Stimulated activated CD4-positive, alpha-beta T cell treated with anti-CD3 and anti-CD28 coated beads, Interleukin-2, amount 100 ng/mL, for 4 hours (primary cell): Measurements from ENCODE around the gene TBC1D22B.

ENCODE experiments used
- DNase-seq: peaks from one replicate; pipeline ENCODE4 v3.0.0-alpha.2; 2020; ENCODE audit warnings: low read depth

TBC1D22B gene, protein sequence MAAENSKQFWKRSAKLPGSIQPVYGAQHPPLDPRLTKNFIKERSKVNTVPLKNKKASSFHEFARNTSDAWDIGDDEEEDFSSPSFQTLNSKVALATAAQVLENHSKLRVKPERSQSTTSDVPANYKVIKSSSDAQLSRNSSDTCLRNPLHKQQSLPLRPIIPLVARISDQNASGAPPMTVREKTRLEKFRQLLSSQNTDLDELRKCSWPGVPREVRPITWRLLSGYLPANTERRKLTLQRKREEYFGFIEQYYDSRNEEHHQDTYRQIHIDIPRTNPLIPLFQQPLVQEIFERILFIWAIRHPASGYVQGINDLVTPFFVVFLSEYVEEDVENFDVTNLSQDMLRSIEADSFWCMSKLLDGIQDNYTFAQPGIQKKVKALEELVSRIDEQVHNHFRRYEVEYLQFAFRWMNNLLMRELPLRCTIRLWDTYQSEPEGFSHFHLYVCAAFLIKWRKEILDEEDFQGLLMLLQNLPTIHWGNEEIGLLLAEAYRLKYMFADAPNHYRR

DNA sequence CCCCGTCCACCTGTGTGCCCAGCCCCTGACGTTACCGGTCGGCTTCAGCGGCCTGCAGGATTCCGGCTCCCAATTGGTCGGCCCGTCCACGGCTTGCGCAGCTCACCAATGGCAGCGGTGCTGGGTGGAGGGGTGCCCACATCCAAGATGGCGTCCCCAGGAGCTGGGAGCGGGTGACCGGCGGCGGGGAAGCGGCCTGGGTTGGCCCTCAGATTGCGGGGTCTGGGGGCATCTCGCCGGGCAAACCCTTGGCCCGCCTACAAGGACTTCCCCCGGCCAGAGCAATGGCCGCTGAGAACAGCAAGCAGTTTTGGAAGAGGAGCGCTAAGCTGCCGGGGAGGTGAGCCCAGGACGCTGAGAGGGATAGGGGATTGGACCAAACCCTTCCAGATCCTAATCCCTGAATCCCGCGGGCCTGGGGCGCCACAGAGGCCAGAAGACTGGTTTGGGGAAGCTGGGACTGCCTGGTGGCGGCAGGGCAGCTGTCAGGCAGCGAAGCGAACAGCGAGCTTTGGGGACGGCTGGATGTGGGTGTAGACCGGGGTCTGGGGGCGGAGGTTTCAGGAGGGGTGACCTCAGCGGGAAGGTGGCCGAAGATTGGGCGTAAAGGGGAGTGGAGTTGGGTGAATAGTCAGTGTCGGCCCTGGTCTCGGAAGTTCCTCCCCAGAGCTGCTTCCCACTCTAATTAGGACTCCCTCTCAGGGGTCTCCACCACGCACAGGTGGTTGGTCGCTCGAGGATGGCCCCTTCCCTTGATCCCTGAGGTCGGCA lies at the start of gene TBC1D22B, which contains the start of gene TMEM217:
Gene TBC1D22B (plus strand): TSS at position 139 of the 771 bp plus-strand sequence. CDS start 146 bp downstream, at position 285.
Gene TMEM217 (minus strand): TSS at position 511 of the 771 bp plus-strand sequence. CDS start 39,114 bp downstream, outside the sequence.
- DNase-seq: peak; percentile 93

DNA sequence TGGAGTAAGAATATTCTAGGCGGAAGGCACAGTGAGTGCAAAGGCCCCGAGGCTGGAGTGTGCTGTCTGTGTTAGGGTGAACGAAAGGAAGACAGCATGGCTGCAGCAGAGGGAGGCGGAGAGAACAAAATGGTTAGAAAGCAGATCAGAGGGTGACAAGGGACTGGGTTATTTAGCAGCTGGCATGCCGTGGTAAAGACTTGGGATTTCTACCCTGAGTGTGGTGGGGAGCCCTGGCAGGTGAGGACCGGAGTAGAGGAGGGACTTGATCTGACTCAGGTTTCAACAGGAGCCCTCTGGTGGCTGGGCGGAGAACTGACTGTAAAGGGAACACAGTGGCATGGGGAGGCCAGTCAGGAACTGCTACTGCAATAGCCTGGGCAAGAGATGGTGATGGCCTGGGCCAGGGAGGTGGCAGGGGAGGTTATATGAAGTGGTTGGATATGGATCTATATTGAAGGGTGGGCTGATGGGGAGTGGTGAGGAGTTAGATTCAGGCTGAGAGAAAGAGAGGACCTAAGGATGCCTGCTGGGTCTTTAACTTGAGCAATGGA lies 49.6 kb upstream of the TBC1D22B start:
- DNase-seq: peak; percentile 84

DNA sequence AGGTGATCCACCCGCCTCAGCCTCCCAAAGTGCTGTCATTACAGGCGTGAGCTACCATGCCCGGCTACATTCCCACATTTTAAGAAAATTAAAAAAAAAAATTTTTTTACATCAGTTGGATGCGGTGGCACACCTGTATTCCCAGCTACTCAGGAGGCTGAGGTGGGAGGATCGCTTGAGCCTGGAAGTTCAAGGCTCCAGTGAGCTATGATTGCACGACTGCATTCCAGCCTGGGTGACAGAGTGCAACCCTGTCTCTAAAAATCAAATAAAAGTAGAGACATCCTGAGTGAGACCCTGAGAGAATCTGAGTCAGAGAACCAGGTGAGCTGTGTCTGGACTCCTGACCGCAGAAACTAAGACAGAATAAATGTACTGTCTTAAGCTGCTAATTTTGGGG lies 48.8 kb upstream of the TBC1D22B start:
- no peak for DNase-seq

DNA sequence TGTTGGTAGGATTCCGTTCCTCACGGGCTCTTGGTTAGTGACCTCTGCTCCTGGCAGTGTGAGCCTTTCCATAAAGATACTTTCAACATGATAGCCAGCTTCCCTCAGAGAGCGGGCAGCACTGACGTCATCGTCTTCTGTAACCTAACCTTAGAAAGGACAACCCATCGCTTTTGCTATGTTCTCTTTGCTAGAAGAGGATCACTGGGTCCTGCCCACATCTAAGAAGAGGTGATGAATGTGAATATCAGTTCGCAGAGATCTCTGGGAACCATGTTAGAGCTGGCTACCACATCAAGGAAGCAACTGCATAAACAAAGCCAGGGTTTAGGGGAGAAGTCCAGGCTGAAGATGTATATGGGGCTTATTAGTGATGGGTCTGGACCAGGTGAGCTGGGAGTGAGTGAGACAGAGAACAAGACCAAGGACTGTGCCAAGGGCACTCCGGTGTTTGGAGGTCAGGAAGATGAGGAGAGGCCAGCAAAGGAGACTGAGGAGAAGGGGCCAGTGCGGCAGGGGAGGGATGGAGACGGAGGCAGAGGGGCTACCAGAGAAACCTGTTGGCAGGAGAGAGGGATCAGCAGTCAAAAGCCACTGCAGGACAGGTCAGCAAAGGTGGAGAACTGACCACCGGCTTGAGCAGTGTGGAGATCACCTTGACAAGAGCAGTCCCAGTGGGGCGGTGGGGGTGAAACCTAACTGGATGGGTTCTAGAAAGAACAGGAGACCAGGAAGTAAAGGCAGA lies 47.9 kb upstream of the TBC1D22B start:
- DNase-seq: peak; percentile 28

DNA sequence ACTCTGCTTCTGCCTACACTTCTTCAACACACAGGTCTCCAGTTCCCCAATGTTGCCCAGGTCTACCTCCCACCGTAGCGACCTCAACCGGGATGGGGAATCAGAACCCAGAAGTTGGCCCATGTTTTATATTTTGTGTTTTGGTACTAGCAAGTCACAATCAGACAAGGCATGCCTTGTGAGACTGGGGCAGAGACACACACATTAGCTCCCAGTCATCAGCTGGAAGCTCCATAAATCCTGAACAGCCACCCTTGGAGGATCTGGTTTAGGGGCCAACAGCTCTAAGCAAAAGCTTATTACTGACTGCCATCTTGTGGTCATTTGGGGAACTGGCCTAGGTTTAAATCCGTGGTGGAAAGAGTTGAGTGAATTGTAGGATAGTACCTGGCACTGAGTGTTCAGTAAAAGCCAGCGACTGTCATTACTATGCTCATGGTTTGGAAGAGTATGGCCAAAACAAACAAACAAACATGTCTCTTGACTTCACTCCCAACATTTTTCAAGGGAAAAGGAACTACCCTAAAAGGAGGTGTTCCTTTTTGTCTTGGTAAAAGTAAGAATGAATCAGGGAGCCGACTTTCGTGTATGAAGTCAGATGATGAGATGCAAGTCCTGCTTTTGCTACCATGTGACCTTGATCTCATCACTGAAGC lies 47.1 kb upstream of the TBC1D22B start:
- peak; percentile 73 for DNase-seq

DNA sequence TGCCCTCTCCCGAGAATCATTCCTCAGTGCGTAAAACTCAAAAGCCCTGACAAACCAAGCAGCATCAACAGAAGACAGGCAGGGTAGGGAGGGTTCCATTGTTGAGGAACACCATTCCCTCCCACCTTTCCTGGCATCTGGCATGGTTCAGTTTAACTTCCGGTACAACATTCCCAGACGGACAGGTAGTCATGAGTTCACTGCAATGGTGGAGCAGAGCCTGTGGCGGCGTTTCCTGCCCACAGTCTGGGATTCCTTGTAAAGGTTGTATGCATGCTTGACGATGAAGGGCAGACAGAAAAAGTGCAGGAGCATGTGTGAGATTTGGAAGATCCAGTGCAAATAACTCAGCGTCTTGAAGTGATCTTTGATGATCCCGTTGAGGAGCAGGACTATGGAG lies 45.3 kb upstream of the TBC1D22B start:
- no peak for DNase-seq

DNA sequence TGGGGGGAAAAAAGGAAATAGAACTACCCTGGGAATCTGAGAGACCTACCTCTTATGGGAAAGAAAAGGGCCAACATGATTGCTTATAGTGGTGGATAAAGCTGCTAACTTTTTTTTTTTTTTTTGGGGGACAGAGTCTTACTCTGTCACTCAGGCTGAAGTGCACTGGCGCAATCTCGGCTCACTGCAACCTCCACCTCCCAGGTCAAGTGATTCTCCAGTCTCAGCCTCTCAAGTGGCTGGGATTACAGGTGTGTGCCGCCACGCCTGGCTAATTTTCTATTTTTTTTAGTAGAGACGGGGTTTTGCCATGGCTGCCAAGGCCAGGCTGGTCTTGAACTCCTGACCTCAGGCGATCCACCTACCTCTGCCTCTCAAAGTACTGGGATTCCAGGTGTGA lies 39.5 kb upstream of the TBC1D22B start:
- DNase-seq: no peak

DNA sequence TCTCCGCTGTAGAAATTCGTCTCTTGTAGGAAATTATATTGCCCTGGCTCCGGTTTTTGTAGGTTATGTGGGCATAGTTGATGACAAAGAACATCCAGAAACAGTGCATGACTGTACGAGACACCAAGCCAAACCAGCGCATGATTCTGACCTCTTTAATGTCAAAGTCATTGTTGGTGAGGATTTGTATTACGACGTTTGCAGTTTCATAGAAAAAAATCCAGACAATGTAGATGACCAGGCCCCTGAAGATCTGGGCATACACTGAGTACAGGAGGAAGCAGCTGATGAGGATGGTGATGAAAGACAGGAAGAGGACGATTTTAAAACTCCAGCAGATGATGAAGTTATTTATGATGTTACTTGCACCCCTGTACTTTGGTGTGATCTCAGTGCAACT lies 39.1 kb upstream of the TBC1D22B start:
- DNase-seq: no peak

DNA sequence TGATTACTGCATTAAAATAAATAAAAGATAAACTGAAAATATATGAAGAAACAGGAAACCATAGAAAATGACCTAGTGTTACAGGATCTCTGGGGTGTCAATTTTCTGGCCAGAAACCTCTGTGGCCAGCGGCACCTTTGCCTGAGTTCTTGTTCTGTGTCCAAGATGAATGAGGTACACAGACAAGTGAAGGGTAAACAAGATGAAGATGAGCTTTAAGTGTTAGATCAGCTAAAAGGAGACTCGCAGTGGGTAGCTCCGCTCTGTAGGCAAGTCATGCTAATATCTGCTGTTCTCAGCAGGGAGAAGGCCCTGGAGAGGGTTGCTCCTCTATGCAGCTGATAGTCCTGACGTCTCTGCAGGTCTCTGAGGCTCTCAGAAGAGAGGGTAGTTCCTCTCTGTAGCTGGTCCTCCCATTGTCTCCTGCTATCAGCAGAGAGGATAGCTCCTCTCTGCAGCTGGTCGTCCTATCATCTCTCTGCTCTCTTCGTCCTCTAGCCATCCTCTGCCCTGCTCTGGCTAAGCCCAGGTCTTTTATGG lies 35.9 kb upstream of the TBC1D22B start:
- DNase-seq: no peak

DNA sequence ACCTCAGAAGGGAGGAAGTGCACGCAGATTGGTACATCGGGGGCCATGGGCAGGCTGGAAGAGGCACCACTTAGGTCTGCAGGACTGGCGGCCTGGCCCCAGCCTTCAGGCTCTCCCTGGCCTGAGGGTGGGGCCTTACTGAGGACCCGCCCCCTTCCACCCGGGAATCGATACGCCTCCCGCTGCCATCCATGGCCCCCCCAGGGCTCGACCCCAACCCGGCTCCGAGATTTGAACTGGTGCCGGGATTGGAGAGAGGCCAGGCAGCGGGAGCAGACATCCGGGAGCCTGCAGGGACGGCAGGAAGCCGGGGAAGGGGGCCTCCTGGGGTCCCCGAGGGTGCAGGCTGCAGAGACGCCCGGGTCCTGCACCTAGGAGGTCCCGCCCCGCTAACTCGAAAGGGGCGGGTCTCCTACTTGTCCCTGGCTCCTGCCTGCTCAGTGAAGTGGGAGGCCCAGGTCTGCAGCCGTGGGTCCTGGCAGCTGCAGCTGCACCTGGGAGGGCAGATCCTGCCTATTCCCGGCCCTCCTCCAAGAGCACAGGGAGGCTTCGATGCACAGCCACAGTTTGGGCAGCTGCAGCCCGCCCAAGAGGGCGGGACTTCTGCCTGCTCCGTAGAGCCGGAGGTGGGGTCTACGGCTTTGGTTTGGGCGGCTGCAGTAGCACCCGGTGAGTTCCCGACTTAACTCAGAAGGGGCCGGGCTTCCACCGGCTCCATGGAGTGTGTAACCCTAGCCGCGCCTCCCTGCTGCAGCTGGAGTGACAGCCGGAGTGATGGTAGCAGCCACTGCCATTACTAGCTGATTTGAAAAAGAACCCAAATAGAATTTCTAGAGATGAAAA lies 35.2 kb upstream of the TBC1D22B start:
- DNase-seq: peak; percentile 48

DNA sequence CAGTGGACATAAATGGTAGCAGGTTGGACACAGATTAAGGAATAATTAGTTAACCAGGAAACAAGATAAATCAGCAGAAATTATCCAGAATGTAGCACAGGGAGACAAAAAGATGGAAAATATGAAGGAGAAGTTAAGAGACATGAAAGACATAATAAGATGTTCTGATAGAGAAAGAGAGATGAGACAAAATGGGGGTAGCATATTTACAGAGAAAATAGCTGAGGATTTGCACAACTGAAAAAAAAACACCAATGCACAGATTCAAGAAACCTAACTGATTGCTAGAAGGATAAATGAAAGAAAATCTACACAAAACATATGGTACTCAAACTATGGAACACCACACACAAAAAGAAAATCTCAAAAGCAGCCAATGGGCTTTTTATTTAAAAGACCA lies 34.6 kb upstream of the TBC1D22B start:
- DNase-seq: no peak

DNA sequence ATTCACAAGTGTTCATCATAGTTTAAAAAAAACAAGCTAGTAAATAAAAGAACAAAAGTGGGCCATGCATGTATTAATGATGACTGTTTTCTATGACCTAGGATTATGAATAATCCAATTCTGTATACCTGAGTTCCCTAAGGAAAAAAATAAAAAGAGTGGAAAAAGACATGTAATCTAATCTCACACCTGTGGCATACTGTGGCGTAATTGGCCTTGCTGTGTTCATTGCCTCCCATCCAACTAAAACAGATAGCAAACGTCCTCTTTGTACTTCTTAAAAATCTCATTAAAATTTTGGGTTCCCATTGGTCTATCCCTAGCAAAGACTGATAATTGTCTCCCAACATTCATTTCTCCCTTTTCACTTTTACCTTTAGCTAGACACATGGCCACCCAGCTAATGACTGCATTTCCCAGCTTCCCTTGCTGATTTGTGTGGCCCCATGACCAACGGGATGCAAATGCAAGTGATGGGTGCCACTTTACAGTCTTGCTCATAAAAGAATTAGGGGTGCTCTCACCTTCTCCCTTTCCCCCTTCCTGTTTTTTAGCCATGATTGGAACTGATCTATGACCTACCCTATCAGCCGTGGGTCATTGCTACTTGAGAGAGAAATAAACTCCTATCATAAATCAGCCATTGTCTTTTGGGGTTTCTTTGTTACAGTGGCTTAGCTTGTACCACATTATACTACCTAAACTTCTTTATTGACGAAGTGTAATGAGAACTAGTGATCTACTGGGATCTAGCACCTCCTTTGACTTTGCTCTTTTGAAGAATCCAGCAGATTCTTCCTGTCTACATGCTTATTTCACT lies 32.0 kb upstream of the TBC1D22B start:
- no peak for DNase-seq

DNA sequence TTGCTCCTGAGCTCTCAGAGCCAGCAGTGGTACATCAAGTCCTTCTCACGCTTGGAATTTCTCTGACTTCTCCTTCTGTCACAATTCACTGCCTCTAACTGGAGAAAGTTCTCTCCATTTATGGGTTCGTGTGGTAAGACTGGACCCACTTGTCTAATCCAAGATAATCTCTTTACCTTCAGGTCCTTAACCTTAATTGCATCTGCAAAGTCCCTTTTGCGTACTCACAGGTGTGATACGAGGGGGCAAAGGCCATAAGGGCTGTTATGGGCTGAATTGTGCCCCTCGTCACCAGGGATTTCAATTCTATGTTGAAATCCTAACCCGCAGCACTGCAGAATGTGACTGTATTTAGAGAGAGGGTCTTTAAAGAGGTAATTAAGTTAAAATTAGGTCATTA lies 27.5 kb upstream of the TBC1D22B start:
- DNase-seq: no peak

DNA sequence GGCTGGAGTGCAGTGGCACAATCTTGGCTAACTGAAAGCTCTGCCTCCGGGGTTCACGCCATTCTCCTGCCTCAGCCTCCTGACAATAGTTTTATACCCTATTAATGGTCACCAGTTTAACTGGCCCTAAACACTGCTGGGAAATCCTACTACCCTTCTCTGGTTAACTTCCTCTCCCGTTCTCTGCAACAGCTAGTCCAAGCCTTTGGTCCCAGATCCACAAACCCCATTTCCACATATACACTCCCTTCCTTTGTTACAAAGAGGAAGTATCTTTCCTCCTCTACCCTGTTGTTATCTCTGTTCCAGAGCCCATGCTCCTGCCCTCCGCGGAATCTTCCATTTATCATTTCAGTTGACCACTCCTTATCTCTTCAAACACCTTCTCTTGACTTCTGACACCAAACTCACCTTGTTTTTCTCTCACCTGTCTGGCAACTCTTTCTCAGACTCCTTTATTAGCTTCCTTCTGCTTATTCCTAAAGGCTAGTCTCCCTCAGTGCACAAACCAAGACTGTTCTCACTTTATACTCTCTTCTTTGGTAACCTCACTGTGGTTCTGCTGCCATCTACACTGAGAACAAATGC lies 25.0 kb upstream of the TBC1D22B start:
- no peak for DNase-seq

DNA sequence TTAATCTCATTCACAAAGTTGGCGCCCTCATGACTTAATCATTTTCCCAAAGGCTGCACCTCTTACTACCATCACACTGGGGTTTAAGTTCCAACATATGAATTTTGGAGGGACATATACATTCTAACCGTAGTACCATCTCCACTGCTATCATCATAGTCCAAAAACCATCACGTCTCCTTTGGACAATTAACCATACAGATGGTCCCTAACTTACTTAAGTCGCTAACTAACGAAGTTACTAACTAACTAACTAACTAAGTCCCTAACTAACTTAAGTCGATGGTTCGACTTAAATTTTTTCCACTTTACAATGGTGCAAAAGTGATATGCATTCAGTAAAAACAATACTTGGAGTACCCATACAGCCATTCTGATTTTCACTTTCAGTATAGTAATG lies 24.0 kb upstream of the TBC1D22B start:
- DNase-seq: no peak

DNA sequence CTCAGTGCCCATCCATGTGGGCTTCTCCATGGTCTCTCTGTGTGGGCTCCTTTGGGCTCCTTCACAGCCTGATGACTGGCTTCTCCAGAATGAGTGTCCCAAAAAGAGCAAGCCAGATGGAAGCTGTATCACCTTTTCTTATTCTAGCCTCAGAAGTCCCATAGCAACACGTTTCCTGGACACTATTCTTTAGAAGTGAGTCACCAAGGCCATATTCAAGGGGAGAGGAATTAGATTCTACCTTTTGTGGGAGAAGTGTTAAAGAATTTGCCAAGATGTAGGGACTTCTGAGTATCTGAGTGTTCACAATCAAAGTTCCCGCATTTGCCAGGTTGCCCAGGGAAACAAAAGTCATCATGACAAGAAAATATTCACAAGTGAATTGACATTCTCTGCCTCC lies 20.7 kb upstream of the TBC1D22B start:
- no peak for DNase-seq

DNA sequence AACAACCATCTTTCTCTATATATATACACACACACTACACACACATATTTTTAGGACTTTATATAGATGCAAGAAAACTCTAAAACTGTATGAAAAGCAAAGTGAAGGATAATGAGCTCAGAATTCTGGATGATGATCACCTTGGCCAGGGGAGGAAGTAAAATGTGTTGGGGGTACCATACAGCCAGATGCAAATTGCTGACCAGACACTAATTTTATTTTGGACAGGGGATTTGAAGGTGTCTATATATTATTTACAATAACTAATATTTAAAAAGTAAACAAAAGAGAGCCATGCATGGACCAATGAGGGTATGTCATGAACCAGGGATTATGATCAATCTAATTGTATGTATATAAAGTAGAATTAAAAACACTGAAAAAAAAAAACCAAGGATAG lies 19.8 kb upstream of the TBC1D22B start:
- DNase-seq: no peak

DNA sequence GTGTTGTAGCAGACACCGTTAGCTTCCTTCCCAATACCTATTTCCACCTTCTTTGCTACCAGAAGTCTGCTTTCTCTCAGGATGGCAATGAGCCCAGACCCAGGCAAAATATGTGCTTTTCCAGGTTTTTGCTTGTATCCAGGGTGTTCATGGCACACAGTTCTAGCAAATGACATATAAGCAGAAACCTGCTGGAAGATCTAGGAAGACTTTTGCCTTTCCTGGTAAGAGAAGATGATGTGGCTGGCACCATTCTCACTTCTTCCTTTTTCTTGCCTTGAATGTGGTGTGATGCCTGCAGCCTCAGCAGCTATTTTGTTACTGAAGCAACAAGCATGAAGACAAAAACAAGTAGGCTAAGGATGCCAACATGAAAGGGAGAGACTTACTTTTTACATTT lies 19.2 kb upstream of the TBC1D22B start:
- no peak for DNase-seq

DNA sequence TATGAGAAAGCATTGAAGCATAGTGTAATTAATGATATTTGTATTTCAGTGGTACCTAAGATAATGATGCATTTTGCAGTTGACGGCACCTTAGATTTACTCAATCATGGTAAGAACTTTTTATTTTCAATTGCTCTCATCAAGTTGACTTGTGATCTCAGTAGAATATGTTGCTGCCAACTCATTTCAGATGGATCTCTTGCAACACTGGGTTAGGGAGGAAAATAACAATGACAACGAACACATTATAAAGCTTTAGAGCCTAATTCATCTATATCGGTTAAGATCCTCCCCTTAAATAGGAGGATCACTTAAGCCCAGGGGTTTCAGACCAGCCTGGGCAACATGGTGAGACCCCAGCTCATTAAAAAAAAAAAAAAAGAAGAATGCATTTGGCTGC lies 18.0 kb upstream of the TBC1D22B start:
- no peak for DNase-seq
